ENCODE data around the gene DHX34. TPM values are rescaled to one million over a fixed set of nuclear protein-coding genes. Genes with fewer than 3 reads are reported as not detected.

The DHX34 gene
- total RNA-seq, 1 experiment from 2014 or later: 23.0 TPM

DNA sequence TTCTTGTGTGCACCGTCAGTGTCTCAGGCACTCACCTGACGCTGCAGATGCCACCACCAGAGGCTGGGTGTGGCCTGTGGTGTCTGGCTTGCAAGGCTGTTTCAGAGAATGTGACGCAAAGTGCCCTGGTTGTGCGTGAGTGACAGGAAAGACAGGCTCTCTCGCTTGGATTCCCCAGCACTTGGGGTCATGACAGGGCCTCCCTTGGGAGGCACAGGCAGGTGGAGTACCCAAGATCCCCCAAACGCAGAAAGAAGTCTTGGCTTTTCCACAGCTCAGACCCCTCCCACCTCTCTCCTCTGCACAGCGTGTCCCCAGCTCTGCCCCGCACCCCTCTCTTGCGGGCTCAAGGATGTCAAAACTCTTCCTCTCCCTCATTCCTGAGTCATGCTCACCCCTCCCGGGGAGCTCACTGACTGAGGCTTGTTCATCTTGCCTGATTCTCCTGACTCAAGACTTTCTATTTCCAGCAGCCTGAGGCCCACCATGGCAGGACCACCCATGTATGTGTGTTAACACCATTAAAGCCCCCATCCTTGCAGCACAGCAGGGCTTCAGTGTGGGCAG is 21.0 kb downstream of the DHX34 start:
- Histone ChIP-seq H3K27ac (no peak overlapping the region), H2AFZ (no peak overlapping the region), H3K9me3 (ENCODE audit: insufficient read depth, low read depth) (no peaks in the 10 kb centered on the region), H3K4me1 (replicated peaks; ENCODE audit: insufficient read depth) (no peaks in the 10 kb centered on the region), H4K20me1 (ENCODE audit: insufficient read depth) (peaks cover 28% of the 10 kb centered on the region), H3K27me3 (ENCODE audit: insufficient read depth, low read depth) (no peaks in the 10 kb centered on the region), H3K9me2 (ENCODE audit: insufficient read depth) (no peaks in the 10 kb centered on the region), H3K79me2 (ENCODE audit: low read depth) (peaks cover 3% of the 10 kb centered on the region; the same call in 1 of the 2 replicates), H3K4me2 (no peak overlapping the region), H3K36me3 (ENCODE audit: low read depth) (peaks cover 60% of the 10 kb centered on the region), H3K4me3 (no peak overlapping the region), H3F3A (ENCODE audit: insufficient read depth, low read depth) (peaks cover 11% of the 10 kb centered on the region; the same call in 1 of the 2 replicates)
- BruUV-seq (replicated peaks): no TSS peak
- TF ChIP-seq, protein P1, sequence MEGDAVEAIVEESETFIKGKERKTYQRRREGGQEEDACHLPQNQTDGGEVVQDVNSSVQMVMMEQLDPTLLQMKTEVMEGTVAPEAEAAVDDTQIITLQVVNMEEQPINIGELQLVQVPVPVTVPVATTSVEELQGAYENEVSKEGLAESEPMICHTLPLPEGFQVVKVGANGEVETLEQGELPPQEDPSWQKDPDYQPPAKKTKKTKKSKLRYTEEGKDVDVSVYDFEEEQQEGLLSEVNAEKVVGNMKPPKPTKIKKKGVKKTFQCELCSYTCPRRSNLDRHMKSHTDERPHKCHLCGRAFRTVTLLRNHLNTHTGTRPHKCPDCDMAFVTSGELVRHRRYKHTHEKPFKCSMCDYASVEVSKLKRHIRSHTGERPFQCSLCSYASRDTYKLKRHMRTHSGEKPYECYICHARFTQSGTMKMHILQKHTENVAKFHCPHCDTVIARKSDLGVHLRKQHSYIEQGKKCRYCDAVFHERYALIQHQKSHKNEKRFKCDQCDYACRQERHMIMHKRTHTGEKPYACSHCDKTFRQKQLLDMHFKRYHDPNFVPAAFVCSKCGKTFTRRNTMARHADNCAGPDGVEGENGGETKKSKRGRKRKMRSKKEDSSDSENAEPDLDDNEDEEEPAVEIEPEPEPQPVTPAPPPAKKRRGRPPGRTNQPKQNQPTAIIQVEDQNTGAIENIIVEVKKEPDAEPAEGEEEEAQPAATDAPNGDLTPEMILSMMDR (conservative IDR thresholded peaks at IDR 0.05): no peak
- no peak for TF ChIP-seq EZH2 (IDR thresholded peaks at IDR 0.05; ENCODE audit: low read depth)
- intact Hi-C loops (cut with micrococcal nuclease; ENCODE audit: unreplicated experiment): no loop called here
- ChIA-PET CTCF (interaction anchor here (0.6 to 1.2 kb wide), 3 partner anchors 21 to 338 kb away, joined by 3 to 9 read pairs (median 7); partner anchors contain the start of gene DHX34), POLR2A (ENCODE audit: unreplicated experiment) (interaction anchor here (1.0 kb wide), 1 partner anchor 21 kb away, joined by 10 read pairs; the partner anchor contains the start of gene DHX34)
- DNase-seq: peak in 1 of 2 experiments; percentile 54

DNA sequence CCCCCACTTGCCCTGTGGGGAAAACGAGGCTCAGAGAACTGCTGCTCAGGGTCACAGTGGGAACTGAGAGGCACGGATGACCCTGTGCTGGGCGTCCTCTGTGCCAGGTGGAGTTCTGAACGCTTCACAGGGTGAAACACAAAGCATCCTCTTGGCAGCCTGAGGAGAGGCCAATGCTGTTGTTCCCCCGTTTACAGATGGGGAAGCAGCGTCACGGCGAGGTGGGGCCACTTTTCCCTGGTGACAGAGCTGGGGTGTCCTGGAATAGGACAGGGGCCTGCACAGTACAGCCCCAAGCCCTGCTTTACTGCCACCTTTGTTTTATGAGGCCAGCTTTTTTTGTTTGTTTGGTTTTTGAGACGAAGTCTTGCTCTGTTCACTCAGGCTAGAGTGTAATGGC is 22.1 kb downstream of the DHX34 start:
- no peak overlapping the region for H3K4me2 ChIP-seq
- no peak overlapping the region for H3K4me3 ChIP-seq
- no TSS peak for BruUV-seq (replicated peaks)
- TF ChIP-seq EZH2 (IDR thresholded peaks at IDR 0.05; ENCODE audit: low read depth): no peak
- TF ChIP-seq, protein P1 (conservative IDR thresholded peaks at IDR 0.05): no peak
- H3K27me3 ChIP-seq (ENCODE audit: insufficient read depth, low read depth): no peaks in the 10 kb centered on the region
- H4K20me1 ChIP-seq (ENCODE audit: insufficient read depth): peaks cover 26% of the 10 kb centered on the region
- ChIA-PET CTCF (no interaction called here), POLR2A (ENCODE audit: unreplicated experiment) (no interaction called here)
- peaks cover 53% of the 10 kb centered on the region for H3K36me3 ChIP-seq (ENCODE audit: low read depth)
- no peaks in the 10 kb centered on the region for H3K9me3 ChIP-seq (ENCODE audit: insufficient read depth, low read depth)
- peaks cover 11% of the 10 kb centered on the region; the same call in 1 of the 2 replicates for H3F3A ChIP-seq (ENCODE audit: insufficient read depth, low read depth)
- intact Hi-C loops (cut with micrococcal nuclease; ENCODE audit: unreplicated experiment): no loop called here
- H2AFZ ChIP-seq: no peak overlapping the region
- H3K9me2 ChIP-seq (ENCODE audit: insufficient read depth): no peaks in the 10 kb centered on the region
- H3K4me1 ChIP-seq (replicated peaks; ENCODE audit: insufficient read depth): no peaks in the 10 kb centered on the region
- no peak for DNase-seq
- peaks cover 3% of the 10 kb centered on the region; the same call in 1 of the 2 replicates for H3K79me2 ChIP-seq (ENCODE audit: low read depth)
- H3K27ac ChIP-seq: no peak overlapping the region

DNA sequence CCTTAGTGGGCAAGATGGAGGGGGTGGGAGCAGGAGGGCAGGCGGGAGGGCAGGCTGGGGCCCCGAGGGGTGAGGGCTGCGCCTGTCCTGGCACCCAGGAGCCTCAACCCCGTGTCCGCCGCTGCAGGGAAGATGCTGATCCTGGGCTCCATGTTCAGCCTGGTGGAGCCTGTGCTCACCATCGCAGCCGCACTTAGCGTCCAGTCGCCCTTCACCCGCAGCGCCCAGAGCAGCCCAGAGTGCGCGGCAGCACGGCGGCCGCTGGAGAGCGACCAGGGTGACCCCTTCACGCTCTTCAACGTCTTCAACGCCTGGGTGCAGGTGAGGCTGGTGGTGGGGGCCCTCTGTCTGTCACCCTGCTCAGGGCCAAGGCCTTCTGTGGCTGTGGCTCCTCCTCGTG is 23.5 kb downstream of the DHX34 start:
- BruUV-seq (replicated peaks): no TSS peak
- Histone ChIP-seq H3K9me2 (ENCODE audit: insufficient read depth) (no peaks in the 10 kb centered on the region), H4K20me1 (ENCODE audit: insufficient read depth) (peaks cover 18% of the 10 kb centered on the region), H3K4me2 (no peak overlapping the region), H3F3A (ENCODE audit: insufficient read depth, low read depth) (peaks cover 11% of the 10 kb centered on the region; the same call in 1 of the 2 replicates), H3K4me3 (no peak overlapping the region), H3K27ac (no peak overlapping the region), H2AFZ (no peak overlapping the region), H3K4me1 (replicated peaks; ENCODE audit: insufficient read depth) (no peaks in the 10 kb centered on the region), H3K9me3 (ENCODE audit: insufficient read depth, low read depth) (no peaks in the 10 kb centered on the region), H3K36me3 (ENCODE audit: low read depth) (peaks cover 47% of the 10 kb centered on the region), H3K27me3 (ENCODE audit: insufficient read depth, low read depth) (no peaks in the 10 kb centered on the region), H3K79me2 (ENCODE audit: low read depth) (peaks cover 3% of the 10 kb centered on the region; the same call in 1 of the 2 replicates)
- intact Hi-C loops (cut with micrococcal nuclease; ENCODE audit: unreplicated experiment): no loop called here
- ChIA-PET POLR2A (ENCODE audit: unreplicated experiment) (no interaction called here), CTCF (no interaction called here)
- no peak for DNase-seq
- TF ChIP-seq, protein P1 (conservative IDR thresholded peaks at IDR 0.05): no peak
- TF ChIP-seq EZH2 (IDR thresholded peaks at IDR 0.05; ENCODE audit: low read depth): no peak

All from PC-9 (cell line).